Caco-2 (cell line): ENCODE results near the gene MAP7D1. TPM values are rescaled to one million over a fixed set of nuclear protein-coding genes. Genes with fewer than 3 reads are reported as not detected.

Experiments used
- BruUV-seq: library from RNA; stranded (reverse); fragments of 400-500 nt; replicated peaks from 2 replicates; lab custom pipeline; 2021; lab: Mats Ljungman, UMichigan
- CTCF ChIA-PET: fragments of 300-600 bp; sonication (Branson Sonifier 250); formaldehyde crosslinking; loops from one replicate; lab custom pipeline; 2022; ENCODE audit warnings: antibody characterized with exemption; lab: Charles Lee
- POLR2A ChIA-PET: fragments of 300-600 bp; sonication (Branson Sonifier 250); formaldehyde crosslinking; loops from one replicate; lab custom pipeline; 2022; ENCODE audit warnings: antibody characterized with exemption; lab: Charles Lee
- DNase-seq, 2 experiments: peaks; one replicate each; pipeline versions ENCODE4 v3.0.0 to v3.0.0-alpha.2; 2020 to 2022
- H3K27me3 ChIP-seq: replicated peaks from 2 replicates; pipeline ENCODE4 v1.6.0; 2011; ENCODE audit warnings: low read length; ENCODE audit not compliant: control insufficient read depth, insufficient read depth
- H3K36me3 ChIP-seq: 2 replicates; pipeline ENCODE4 v1.5.1; 2011; ENCODE audit warnings: low read length; ENCODE audit not compliant: control insufficient read depth, insufficient read depth
- H3K4me1 ChIP-seq: fragments of 250-450 bp; sonication (Bioruptor Pico); 2 replicates; pipeline ENCODE4 v1.5.1; 2020; ENCODE audit warnings: mild to moderate bottlenecking
- H3K4me3 ChIP-seq: 2 replicates; pipeline ENCODE4 v1.5.1; 2011; ENCODE audit warnings: low read depth, mild to moderate bottlenecking, control low read depth, low read length
- H3K9me3 ChIP-seq: fragments of 250-450 bp; sonication (Bioruptor Pico); 2 replicates; pipeline ENCODE4 v1.5.1; 2020; ENCODE audit warnings: mild to moderate bottlenecking, moderate library complexity
- H3K27ac Mint-ChIP-seq: one replicate; pipeline ENCODE4 v1.8.0; 2022; ENCODE audit warnings: mixed read lengths; ENCODE audit not compliant: unreplicated experiment
- H3K27me3 Mint-ChIP-seq: one replicate; pipeline ENCODE4 v1.8.0; 2022; ENCODE audit warnings: mixed read lengths; ENCODE audit not compliant: insufficient read depth, unreplicated experiment
- H3K36me3 Mint-ChIP-seq: one replicate; pipeline ENCODE4 v1.8.0; 2022; ENCODE audit warnings: mild to moderate bottlenecking, mixed read lengths; ENCODE audit not compliant: insufficient read depth, unreplicated experiment
- H3K4me1 Mint-ChIP-seq: one replicate; pipeline ENCODE4 v1.8.0; 2022; ENCODE audit warnings: low read depth, mixed read lengths; ENCODE audit not compliant: unreplicated experiment
- H3K4me3 Mint-ChIP-seq: one replicate; pipeline ENCODE4 v1.8.0; 2022; ENCODE audit warnings: mild to moderate bottlenecking, moderate library complexity, mixed read lengths; ENCODE audit not compliant: unreplicated experiment
- H3K9me3 Mint-ChIP-seq: one replicate; pipeline ENCODE4 v1.8.0; 2022; ENCODE audit warnings: mixed read lengths; ENCODE audit not compliant: unreplicated experiment
- intact Hi-C: fragments of 100-400 bp; cut with micrococcal nuclease; formaldehyde crosslinking; loops from one replicate; pipeline ENCODE4 v1.10.0; 2022; ENCODE audit not compliant: unreplicated experiment
- total RNA-seq: library from RNA; stranded (reverse); gene quantifications from 2 replicates; pipeline ENCODE4 v1.2.3, GENCODE V29; 2022
- TF ChIP-seq, protein P1 (sequence below), 2 experiments: fragments of 200-600 bp in 1 of 2; IDR thresholded peaks; 1 replicate in 1 of 2; 2 replicates in 1 of 2; pipeline versions ENCODE4 v1.5.1 to v1.8.0; 2011 to 2022; ENCODE audit warnings: antibody characterized with exemption in 1 of 2, control low read depth in 1 of 2, inconsistent platforms in 1 of 2, low read depth in 1 of 2, low read length in 1 of 2, mild to moderate bottlenecking in 1 of 2, moderate library complexity in 1 of 2; ENCODE audit not compliant: insufficient read depth in 1 of 2, severe bottlenecking in 1 of 2, unreplicated experiment in 1 of 2

MAP7D1 gene
- total RNA-seq, 1 experiment from 2014 or later: 37.7 TPM

DNA sequence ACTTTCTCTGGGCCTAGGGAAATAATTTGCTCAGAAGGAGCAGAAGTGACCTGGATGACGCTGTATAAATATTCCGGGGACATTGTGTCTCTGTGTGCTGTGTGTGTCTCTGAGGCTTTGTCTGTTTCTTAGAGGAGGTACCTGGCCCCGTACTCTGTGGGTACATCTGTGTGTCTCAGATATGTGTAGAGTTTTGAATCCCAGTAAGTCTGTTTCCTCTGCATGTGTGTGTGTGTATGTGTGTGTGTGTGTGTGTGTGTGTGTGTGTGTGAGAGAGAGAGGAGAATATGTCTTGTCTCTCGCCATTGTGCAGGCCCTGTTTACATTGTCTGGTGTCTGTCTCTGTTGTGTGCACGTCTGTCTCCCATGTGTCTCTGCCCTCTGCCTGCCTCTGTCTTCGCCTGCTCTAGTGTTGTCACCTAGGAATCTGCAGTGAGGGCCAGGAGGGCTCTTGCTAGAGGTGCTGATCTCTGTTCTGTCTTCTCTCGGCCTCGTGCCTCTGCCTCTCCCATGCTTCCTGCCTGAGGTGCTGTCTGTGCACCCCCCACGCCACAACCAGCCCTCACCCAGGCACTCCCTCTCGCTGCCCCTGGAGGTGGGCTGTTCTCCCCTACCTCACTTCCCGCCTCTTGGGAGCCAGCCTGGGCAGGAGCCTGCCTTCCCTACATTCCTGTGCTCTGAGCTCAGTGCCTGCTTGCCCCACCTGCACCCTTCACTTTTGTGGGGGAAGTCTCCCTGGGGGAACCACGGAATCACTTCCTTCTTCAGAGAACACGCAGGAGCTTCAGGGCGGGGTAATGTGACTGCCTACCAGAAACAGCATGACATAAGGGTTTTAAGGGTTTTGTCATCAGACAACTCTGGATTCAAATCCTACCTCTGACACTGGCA is 5.9 kb downstream of the MAP7D1 start:
- Histone ChIP-seq H3K9me3 (no peaks in the 10 kb centered on the region), H3K27me3 (no peaks in the 10 kb centered on the region), H3K4me1 (no peaks in the 10 kb centered on the region), H3K36me3 (no peaks in the 10 kb centered on the region), H3K4me3 (no peak overlapping the region)
- no peak overlapping the region for H3K4me3 Mint-ChIP-seq
- BruUV-seq: no TSS peak
- no peak overlapping the region for H3K27ac Mint-ChIP-seq
- no peaks in the 10 kb centered on the region for H3K27me3 Mint-ChIP-seq
- peaks cover 28% of the 10 kb centered on the region for H3K4me1 Mint-ChIP-seq
- DNase-seq: no peak
- ChIA-PET CTCF (interaction anchor here (1.0 to 1.8 kb wide), 2 partner anchors 27 to 124 kb away, joined by 4 to 5 read pairs; no protein-coding TSS in a partner anchor), POLR2A (no interaction called here)
- TF ChIP-seq, protein P1, sequence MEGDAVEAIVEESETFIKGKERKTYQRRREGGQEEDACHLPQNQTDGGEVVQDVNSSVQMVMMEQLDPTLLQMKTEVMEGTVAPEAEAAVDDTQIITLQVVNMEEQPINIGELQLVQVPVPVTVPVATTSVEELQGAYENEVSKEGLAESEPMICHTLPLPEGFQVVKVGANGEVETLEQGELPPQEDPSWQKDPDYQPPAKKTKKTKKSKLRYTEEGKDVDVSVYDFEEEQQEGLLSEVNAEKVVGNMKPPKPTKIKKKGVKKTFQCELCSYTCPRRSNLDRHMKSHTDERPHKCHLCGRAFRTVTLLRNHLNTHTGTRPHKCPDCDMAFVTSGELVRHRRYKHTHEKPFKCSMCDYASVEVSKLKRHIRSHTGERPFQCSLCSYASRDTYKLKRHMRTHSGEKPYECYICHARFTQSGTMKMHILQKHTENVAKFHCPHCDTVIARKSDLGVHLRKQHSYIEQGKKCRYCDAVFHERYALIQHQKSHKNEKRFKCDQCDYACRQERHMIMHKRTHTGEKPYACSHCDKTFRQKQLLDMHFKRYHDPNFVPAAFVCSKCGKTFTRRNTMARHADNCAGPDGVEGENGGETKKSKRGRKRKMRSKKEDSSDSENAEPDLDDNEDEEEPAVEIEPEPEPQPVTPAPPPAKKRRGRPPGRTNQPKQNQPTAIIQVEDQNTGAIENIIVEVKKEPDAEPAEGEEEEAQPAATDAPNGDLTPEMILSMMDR (IDR thresholded peaks at IDR 0.05; ENCODE audit: insufficient read depth in 1 of 2, low read depth in 1 of 2, low read length in 1 of 2, severe bottlenecking in 1 of 2, unreplicated experiment in 1 of 2): no peak
- no peaks in the 10 kb centered on the region for H3K9me3 Mint-ChIP-seq
- intact Hi-C loops: no loop called here
- peaks cover 22% of the 10 kb centered on the region for H3K36me3 Mint-ChIP-seq

DNA sequence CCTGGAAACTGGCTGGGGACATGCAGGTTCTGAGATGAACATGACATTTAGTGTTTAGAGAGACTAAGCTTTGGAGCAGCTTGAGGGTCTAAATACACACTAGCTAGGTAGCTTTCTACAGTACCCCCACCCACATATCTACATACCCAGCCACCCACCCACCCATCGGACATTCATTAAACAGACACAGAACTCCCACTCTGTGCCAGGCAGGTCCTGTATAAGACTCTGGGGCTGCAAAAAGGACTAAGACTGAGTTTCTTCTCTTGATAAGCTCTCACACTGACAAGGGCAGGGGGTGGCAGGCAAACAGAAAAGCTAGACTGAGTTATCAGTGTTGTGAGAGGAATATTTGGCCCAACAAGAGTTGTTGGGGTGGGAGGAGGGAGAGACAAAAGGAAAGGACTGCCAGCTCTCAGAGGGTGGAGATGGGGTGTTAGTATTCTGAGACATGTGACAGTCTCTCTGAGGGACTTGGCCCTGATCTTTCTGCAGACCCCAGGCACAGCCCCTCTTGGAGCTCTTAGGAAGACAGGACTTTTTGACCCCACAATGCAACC is 6.8 kb downstream of the MAP7D1 start:
- Histone ChIP-seq H3K9me3 (no peaks in the 10 kb centered on the region), H3K4me1 (no peaks in the 10 kb centered on the region), H3K27me3 (no peaks in the 10 kb centered on the region), H3K4me3 (no peak overlapping the region), H3K36me3 (no peaks in the 10 kb centered on the region)
- no peak overlapping the region for H3K4me3 Mint-ChIP-seq
- no peak for DNase-seq
- ChIA-PET POLR2A (no interaction called here), CTCF (no interaction called here)
- H3K27ac Mint-ChIP-seq: no peak overlapping the region
- peaks cover 22% of the 10 kb centered on the region for H3K36me3 Mint-ChIP-seq
- peaks cover 22% of the 10 kb centered on the region for H3K4me1 Mint-ChIP-seq
- BruUV-seq: no TSS peak
- H3K9me3 Mint-ChIP-seq: no peaks in the 10 kb centered on the region
- H3K27me3 Mint-ChIP-seq: no peaks in the 10 kb centered on the region
- TF ChIP-seq, protein P1 (IDR thresholded peaks at IDR 0.05; ENCODE audit: insufficient read depth in 1 of 2, low read depth in 1 of 2, low read length in 1 of 2, severe bottlenecking in 1 of 2, unreplicated experiment in 1 of 2): no peak
- intact Hi-C loops: no loop called here

DNA sequence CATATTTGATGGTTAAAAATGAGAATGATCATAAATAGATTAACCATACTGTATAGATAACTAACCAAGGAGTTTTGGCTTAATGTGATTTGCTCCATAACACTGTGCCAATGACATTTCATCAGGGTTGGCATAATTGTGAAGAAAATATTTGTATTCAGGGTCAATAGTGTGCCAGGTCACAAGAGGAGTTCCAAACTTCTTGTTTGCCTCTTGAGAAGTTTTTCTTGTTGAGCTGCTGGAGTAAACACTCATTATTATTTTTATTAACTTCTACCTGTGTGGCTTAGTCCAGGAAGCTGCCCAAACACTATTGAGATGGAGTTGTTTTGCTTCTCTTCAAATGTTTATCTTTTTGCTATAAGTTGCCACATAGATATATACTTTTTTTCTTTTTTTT is 7.5 kb downstream of the MAP7D1 start:
- Histone ChIP-seq H3K36me3 (no peaks in the 10 kb centered on the region), H3K4me3 (no peak overlapping the region), H3K9me3 (no peaks in the 10 kb centered on the region), H3K4me1 (no peaks in the 10 kb centered on the region), H3K27me3 (no peaks in the 10 kb centered on the region)
- intact Hi-C loops: no loop called here
- no TSS peak for BruUV-seq
- Mint-ChIP-seq H3K36me3 (peaks cover 25% of the 10 kb centered on the region), H3K4me1 (peaks cover 18% of the 10 kb centered on the region), H3K9me3 (no peaks in the 10 kb centered on the region), H3K4me3 (no peak overlapping the region), H3K27ac (no peak overlapping the region), H3K27me3 (no peaks in the 10 kb centered on the region)
- ChIA-PET POLR2A (interaction anchor here (0.7 kb wide), 1 partner anchor 106 kb away, joined by 11 read pairs; no protein-coding TSS in a partner anchor), CTCF (no interaction called here)
- TF ChIP-seq, protein P1 (IDR thresholded peaks at IDR 0.05; ENCODE audit: insufficient read depth in 1 of 2, low read depth in 1 of 2, low read length in 1 of 2, severe bottlenecking in 1 of 2, unreplicated experiment in 1 of 2): no peak
- DNase-seq: no peak
